GM12864 (cell line): ENCODE data around the gene PRKAB2.

Experiments
- DNase-seq: peaks from one replicate; pipeline ENCODE4 v3.0.0-alpha.2; 2011; ENCODE audit warnings: low read depth
- H3K4me3 ChIP-seq: 2 replicates; pipeline ENCODE4 v1.5.1; 2011; ENCODE audit warnings: mild to moderate bottlenecking, low read depth, low read length, control low read depth
- TF ChIP-seq, protein P1 (sequence below): IDR thresholded peaks from 2 replicates; pipeline ENCODE4 v1.5.1; 2011; ENCODE audit warnings: low read depth, mild to moderate bottlenecking, moderate library complexity, low read length, control low read depth, inconsistent platforms; ENCODE audit errors: missing control alignments

PRKAB2 gene

DNA sequence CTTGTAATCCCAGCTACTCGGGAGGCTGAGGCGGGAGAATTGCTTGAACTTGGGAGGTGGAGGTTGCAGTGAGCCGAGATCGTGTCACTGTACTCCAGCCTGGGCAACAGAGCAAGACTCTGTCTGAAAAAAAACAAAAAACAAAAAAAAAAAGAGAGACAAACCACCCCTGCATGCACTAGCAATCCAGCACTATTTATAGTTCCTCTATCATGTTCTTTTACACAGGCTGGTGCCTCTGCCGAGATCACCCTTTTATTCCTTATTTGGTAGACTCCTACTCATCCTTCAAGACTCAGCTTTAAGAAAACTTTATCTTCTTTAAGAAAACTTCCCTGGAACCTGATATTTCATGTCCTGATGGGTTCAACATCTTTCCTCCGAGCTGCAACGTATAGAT is 42.1 kb upstream of the PRKAB2 start:
- H3K4me3 ChIP-seq = no peak overlapping the region
- DNase-seq = no peak
- TF ChIP-seq, protein P1, sequence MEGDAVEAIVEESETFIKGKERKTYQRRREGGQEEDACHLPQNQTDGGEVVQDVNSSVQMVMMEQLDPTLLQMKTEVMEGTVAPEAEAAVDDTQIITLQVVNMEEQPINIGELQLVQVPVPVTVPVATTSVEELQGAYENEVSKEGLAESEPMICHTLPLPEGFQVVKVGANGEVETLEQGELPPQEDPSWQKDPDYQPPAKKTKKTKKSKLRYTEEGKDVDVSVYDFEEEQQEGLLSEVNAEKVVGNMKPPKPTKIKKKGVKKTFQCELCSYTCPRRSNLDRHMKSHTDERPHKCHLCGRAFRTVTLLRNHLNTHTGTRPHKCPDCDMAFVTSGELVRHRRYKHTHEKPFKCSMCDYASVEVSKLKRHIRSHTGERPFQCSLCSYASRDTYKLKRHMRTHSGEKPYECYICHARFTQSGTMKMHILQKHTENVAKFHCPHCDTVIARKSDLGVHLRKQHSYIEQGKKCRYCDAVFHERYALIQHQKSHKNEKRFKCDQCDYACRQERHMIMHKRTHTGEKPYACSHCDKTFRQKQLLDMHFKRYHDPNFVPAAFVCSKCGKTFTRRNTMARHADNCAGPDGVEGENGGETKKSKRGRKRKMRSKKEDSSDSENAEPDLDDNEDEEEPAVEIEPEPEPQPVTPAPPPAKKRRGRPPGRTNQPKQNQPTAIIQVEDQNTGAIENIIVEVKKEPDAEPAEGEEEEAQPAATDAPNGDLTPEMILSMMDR = no peak

- no peak overlapping the region for H3K4me3 ChIP-seq
- TF ChIP-seq, protein P1 = no peak
- DNase-seq = no peak
Measured at GRCh38 chr1:147213271-147213670, 41.0 kb upstream of the PRKAB2 start.

DNA sequence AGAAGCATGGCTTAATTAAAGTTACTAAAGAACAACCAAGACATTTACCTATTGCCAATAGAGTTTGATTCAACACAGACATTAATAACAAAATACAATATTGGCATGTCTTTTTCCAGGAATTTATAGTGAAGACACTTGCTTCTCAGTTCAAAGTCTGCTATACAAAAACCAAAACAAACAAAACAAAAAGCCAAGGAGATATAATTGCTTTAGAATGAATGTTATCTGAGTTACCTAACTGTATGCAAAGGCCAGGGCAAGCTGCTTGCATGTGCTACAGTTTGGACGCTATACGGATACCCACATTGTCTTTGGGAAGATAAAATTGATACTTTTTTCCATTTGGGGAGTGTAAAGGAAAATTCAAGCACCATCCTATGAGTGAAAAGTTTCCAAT is 39.3 kb upstream of the PRKAB2 start:
- H3K4me3 ChIP-seq = no peak overlapping the region

DNA sequence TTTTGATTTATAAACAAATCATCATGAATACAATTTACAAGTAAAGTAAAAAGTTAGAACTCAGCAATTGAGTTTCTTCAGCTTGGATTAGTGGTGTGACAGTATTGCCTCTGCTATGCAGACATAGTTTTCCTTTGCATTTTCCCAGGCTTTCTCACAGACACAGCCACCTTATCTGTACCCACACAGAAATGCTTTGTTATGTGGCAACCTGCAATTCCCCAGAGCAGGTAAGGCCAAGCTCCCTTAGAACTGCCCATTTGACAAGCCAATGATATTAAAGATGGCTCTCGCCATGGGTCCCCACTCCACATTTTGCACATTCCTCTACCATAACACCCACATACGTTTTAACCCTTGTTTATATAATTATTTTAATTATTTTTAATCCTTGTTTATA is 38.7 kb upstream of the PRKAB2 start:
- no peak overlapping the region for H3K4me3 ChIP-seq
- TF ChIP-seq, protein P1 = no peak
- DNase-seq = no peak

More for the DNA sequence above, 39.3 kb upstream of the PRKAB2 start:
- TF ChIP-seq, protein P1 = no peak
- DNase-seq = no peak

DNA sequence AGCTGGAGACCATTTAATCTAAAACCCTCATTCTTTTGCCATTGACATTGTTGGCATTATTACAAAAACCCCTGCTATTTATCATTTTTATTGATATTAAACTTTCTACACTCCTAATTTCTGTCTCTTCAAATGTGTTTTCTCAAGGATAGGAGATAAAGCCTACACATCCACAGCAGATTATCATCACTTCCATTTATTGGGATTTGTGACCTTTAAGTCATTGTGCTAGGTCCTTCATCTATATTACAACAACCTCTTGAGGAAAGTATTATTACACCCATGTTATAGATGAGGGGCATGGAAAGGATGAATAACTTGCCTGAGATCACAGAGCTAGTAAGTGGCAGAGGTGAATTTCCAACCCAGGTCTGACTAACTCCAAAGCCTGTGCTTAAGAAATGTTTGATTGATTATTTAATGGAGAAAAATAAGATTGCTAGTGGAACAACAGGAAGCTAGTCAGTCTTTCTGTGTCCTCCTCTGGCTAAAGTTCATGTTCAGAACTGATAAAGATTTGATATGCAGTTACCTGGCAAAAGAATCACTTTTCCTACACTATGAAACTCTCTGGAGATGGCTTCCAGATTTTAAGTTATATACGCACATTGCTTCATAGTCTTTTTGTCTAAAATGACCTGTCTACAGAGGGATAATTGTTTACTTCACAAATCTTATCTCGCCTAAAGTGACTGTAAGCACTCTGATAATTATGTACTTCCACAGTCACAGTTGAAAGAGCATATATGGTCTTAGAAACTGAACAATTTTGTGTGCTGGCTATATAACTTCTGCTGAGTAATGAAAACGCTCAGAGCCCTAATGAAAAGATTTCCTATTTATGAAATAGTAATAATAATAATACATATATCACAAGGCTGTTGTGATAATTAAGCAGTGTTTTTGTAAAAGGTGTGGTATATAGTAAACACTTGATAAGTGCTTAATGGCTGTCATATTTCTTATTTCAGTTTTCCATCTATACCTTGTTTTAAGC is 37.9 kb upstream of the PRKAB2 start:
- H3K4me3 ChIP-seq = no peak overlapping the region
- DNase-seq = no peak
- TF ChIP-seq, protein P1 = no peak

DNA sequence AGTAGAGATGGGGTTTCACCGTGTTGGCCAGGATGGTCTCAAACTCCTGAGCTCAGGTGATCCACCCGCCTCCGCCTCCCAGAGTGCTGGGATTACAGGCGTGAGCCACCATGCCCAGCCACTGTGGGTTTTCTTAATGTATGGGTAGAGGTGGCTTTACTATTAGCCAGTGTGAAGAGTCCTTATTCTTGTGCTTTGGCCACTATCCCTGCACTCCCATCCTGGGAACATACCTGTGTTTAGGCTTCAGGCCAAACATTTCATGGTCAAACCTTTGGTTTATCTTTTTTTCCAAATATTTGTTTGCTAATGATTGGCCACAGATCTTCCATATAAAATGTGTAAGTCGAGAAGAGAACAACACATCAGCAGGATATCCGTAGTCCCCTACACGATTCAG is 36.3 kb upstream of the PRKAB2 start:
- no peak for DNase-seq
- H3K4me3 ChIP-seq = no peak overlapping the region
- TF ChIP-seq, protein P1 = no peak
